ENCODE measurements around the gene ESR1. TPM values are rescaled to one million over a fixed set of nuclear protein-coding genes. Genes with fewer than 3 reads are reported as not detected.
"Not testable (repeated sequence)": the region's sequence is repeated elsewhere in the genome, so short reads cannot be mapped to it uniquely, and the experiment has no call there.

Gene ESR1
- total and polyA plus RNA-seq, 9 donors: 6.6 to 44.5 (median 18.5) TPM

DNA sequence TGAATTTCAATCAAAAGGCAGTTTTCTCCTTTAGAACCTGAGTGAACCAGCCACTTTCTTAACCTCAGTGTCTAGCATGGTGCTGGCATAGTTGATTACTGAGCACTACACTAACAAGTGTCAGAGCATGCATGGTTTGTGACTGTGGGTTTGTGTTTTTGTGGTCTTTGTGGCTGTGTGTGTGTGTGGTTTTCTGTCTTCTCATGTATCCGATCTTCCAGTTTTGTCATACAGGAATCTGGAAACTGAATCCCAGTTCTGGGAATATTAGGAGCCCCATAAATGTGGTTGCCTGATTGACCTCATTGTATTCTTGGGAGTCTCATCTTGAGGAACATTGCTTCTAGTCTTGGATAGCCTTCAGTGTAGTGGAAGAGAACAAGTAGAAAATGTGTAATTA, 73.7 kb downstream of the ESR1 start:
- Histone ChIP-seq H3K27ac (no peak overlapping the region), H3K4me3 (no peak overlapping the region), H3K27me3 (no peaks in the 10 kb centered on the region), H3K36me3 (no peaks in the 10 kb centered on the region), H3K4me1 (ENCODE audit: insufficient read depth) (no peaks in the 10 kb centered on the region), H3K9me3 (no peaks in the 10 kb centered on the region)
- intact Hi-C loops (cut with DNase I): no loop called here
- WGBS, 3 donors: 61 to 76% (median 67%) methylated on average over 1 of the region's 1 CpG
- TF ChIP-seq, protein P1, sequence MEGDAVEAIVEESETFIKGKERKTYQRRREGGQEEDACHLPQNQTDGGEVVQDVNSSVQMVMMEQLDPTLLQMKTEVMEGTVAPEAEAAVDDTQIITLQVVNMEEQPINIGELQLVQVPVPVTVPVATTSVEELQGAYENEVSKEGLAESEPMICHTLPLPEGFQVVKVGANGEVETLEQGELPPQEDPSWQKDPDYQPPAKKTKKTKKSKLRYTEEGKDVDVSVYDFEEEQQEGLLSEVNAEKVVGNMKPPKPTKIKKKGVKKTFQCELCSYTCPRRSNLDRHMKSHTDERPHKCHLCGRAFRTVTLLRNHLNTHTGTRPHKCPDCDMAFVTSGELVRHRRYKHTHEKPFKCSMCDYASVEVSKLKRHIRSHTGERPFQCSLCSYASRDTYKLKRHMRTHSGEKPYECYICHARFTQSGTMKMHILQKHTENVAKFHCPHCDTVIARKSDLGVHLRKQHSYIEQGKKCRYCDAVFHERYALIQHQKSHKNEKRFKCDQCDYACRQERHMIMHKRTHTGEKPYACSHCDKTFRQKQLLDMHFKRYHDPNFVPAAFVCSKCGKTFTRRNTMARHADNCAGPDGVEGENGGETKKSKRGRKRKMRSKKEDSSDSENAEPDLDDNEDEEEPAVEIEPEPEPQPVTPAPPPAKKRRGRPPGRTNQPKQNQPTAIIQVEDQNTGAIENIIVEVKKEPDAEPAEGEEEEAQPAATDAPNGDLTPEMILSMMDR (IDR thresholded peaks at IDR 0.05): no peak
- TF ChIP-seq POLR2A (IDR thresholded peaks at IDR 0.05) (no peak), EP300 (IDR thresholded peaks at IDR 0.05) (no peak)
- DNase-seq: no peak

DNA sequence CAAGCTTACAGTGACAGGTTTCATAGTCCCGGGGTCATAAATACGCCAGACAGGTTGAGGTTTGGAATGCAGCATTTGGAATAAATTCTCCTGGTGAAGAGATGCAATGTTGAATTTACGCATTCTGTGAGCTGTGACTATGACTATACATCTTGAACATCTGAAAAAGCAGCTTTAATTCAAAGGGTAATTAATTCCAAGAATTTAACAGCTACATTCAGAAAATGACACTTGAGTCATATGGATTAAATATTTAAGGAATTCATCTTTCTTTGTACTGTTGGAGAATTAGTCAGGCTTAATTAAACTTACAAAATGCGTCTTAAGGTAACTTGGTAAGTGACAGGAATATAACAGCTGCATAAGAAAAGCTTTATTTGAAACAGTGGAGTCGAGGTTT, 74.7 kb downstream of the ESR1 start:
- Histone ChIP-seq H3K27me3 (no peaks in the 10 kb centered on the region), H3K27ac (no peak overlapping the region), H3K9me3 (no peaks in the 10 kb centered on the region), H3K36me3 (no peaks in the 10 kb centered on the region), H3K4me1 (ENCODE audit: insufficient read depth) (no peaks in the 10 kb centered on the region), H3K4me3 (no peak overlapping the region)
- TF ChIP-seq POLR2A (IDR thresholded peaks at IDR 0.05) (no peak), EP300 (IDR thresholded peaks at IDR 0.05) (no peak)
- TF ChIP-seq, protein P1 (IDR thresholded peaks at IDR 0.05): no peak
- WGBS, 3 donors: 89 to 96% (median 92%) methylated on average over 5 of the region's 5 CpGs
- DNase-seq: no peak
- intact Hi-C loops (cut with DNase I): no loop called here

DNA sequence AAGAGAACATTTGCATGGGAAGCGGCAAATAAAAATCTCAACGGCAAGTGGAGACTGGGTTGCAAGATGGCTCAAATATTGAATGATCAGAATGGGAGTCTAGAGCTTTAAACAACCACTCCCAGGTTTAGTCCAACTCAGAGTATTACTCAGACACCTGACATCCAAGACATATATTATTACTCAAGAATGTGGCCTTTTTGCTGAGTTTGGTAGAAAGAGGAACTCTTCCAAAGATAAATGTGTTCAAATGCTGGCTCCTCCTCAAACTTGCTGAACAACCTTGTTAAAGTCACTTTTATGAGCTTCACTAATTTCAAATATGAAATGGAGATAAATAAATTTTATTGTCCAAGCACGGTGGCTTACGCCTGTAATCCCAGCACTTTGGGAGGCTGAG, 77.8 kb downstream of the ESR1 start:
- Histone ChIP-seq H3K36me3 (no peaks in the 10 kb centered on the region), H3K4me3 (no peak overlapping the region), H3K4me1 (ENCODE audit: insufficient read depth) (no peaks in the 10 kb centered on the region), H3K27ac (no peak overlapping the region), H3K27me3 (no peaks in the 10 kb centered on the region), H3K9me3 (no peaks in the 10 kb centered on the region)
- intact Hi-C loops (cut with DNase I): no loop called here
- DNase-seq: no peak
- TF ChIP-seq, protein P1 (IDR thresholded peaks at IDR 0.05): no peak
- TF ChIP-seq EP300 (IDR thresholded peaks at IDR 0.05) (no peak), POLR2A (IDR thresholded peaks at IDR 0.05) (no peak)
- WGBS, 3 donors: 88 to 93% (median 91%) methylated on average over 4 of the region's 4 CpGs

DNA sequence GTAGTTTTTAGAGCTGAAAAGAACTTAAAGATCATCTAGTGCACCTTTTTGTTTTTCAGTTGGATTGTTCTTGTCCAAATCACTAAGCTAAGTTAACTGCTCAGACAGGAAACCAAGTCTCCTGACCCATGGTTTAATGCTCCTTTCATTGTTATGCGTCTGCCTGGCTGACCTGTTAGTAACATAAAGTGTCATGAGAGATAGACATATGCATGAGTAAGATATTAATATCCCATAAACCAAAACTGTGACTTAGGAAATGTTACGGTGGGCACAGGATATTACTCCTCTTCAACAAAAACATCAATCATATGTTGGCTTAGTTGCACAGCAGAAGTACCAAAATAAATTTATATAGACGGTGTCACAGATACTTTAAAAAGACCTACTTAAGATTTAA, 84.0 kb downstream of the ESR1 start:
- 78 to 89% (median 88%) methylated on average over 3 of the region's 3 CpGs for WGBS, 3 donors
- no peak for TF ChIP-seq POLR2A (IDR thresholded peaks at IDR 0.05)
- TF ChIP-seq, protein P1 (IDR thresholded peaks at IDR 0.05): no peak
- no peak for TF ChIP-seq EP300 (IDR thresholded peaks at IDR 0.05)
- no peak for DNase-seq
- no peaks in the 10 kb centered on the region for H3K4me1 ChIP-seq (ENCODE audit: insufficient read depth)
- H3K36me3 ChIP-seq: no peaks in the 10 kb centered on the region
- intact Hi-C loops (cut with DNase I): no loop called here
- no peaks in the 10 kb centered on the region for H3K27me3 ChIP-seq
- no peak overlapping the region for H3K4me3 ChIP-seq
- no peaks in the 10 kb centered on the region for H3K9me3 ChIP-seq
- H3K27ac ChIP-seq: no peak overlapping the region

DNA sequence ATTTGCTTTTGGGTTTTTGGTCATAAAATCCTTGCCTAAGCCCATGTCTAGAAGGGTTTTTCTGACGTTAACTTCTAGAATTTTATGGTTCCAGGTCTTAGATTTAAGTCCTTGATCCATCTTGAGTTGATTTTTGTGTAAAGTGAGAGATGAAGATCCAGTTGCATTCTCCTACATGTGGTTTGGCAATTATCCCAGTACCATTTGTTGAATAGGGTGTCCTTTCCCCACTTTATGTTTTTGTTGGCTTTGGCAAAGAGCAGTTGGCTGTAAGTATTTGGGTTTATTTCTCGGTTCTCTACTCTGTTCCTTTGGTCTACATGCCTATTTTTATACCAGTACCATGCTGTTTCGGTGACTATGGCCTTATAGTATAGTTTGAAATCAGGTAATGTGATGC, 86.9 kb downstream of the ESR1 start:
- H3K9me3 ChIP-seq; H3K27ac ChIP-seq; intact Hi-C loops (cut with DNase I); H3K4me3 ChIP-seq; H3K36me3 ChIP-seq; H3K4me1 ChIP-seq (ENCODE audit: insufficient read depth); DNase-seq; H3K27me3 ChIP-seq: not testable (repeated sequence)
- 52 to 67% (median 61%) methylated on average over 3 of the region's 3 CpGs for WGBS, 3 donors

DNA sequence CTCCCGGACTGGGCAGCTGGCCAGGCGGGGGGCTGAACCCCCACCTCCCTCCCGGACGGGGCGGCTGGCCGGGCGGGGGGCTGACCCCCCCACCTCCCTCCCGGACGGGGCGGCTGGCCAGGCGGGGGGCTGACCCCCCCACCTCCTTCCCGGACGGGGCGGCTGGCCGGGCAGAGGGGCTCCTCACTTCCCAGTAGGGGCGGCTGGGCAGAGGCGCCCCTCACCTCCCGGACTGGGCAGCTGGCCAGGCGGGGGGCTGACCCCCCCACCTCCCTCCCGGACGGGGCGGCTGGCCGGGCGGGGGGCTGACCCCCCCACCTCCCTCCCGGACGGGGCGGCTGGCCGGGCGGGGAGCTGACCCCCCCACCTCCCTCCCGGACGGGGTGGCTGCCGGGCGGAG, 91.7 kb downstream of the ESR1 start:
- H3K27ac ChIP-seq; H3K9me3 ChIP-seq; H3K27me3 ChIP-seq; H3K4me1 ChIP-seq (ENCODE audit: insufficient read depth); intact Hi-C loops (cut with DNase I); H3K36me3 ChIP-seq; H3K4me3 ChIP-seq; DNase-seq: not testable (repeated sequence)
- WGBS, 3 donors: 95 to 96% methylated on average over 12 to 20 of the region's 33 CpGs; no CpG with 5 or more reads in 1 of the 3 donors

DNA sequence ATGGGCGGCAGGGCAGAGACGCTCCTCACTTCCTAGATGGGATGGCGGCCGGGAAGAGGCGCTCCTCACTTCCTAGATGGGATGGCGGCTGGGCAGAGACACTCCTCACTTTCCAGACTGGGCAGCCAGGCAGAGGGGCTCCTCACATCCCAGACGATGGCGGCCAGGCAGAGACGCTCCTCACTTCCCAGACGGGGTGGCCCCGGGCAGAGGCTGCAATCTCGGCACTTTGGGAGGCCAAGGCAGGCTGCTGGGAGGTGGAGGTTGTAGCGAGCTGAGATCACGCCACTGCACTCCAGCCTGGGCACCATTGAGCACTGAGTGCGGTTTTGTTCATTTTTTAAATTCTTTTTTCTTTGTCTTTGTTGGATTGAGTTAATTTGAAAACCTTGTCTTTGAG, 92.3 kb downstream of the ESR1 start:
- H3K4me3 ChIP-seq; DNase-seq; H3K36me3 ChIP-seq; intact Hi-C loops (cut with DNase I); H3K9me3 ChIP-seq; H3K4me1 ChIP-seq (ENCODE audit: insufficient read depth); H3K27ac ChIP-seq; H3K27me3 ChIP-seq: not testable (repeated sequence)
- 96 to 98% (median 97%) methylated on average over 14 to 15 of the region's 15 CpGs for WGBS, 3 donors
